SH-SY5Y (cell line): Measurements from ENCODE around the gene BCOR.

Source experiments
- GATA2 ChIP-seq: IDR thresholded peaks from 2 replicates; pipeline ENCODE4 v1.6.1; 2011; ENCODE audit warnings: mild to moderate bottlenecking, low read depth, low read length
- GATA3 ChIP-seq: IDR thresholded peaks from 2 replicates; pipeline ENCODE4 v1.6.1; 2011; ENCODE audit warnings: low read depth, mild to moderate bottlenecking, low read length, moderate library complexity

- TF ChIP-seq GATA3: no peak
- TF ChIP-seq GATA2: no peak
Measured at GRCh38 chrX:40083120-40083978, 14.4 kb downstream of the BCOR start.
